Erythroblast (primary cell): Measurements from ENCODE around the gene TRMT6.

Experiments
- GATA1 ChIP-seq: IDR thresholded peaks from 2 replicates; pipeline ENCODE4 v1.6.1; 2011; ENCODE audit warnings: low read depth, mild to moderate bottlenecking, control low read depth, low read length, moderate library complexity
- POLR2A ChIP-seq: IDR thresholded peaks from 2 replicates; pipeline ENCODE4 v1.6.1; 2011; ENCODE audit warnings: mild to moderate bottlenecking, low read length

GRCh38 chr20:5900908-5901307 lies 49.4 kb downstream of the TRMT6 start:
- TF ChIP-seq POLR2A (no peak), GATA1 (no peak)
